Sigmoid colon (tissue), 7 donors: Measurements from ENCODE around the gene AKR1C2. TPM values are rescaled to one million over a fixed set of nuclear protein-coding genes. Genes with fewer than 3 reads are reported as not detected.
"Not testable (repeated sequence)": the region's sequence is repeated elsewhere in the genome, so short reads cannot be mapped to it uniquely, and the experiment has no call there.

Experiments
- DNase-seq: peaks from one replicate; pipeline ENCODE4 v3.0.0-alpha.2; 2019
- H3K27ac ChIP-seq, 4 donors: fragments of 200-600 bp; sonication (generic); one replicate each; pipeline ENCODE4 v1.5.1; 2016 to 2019; ENCODE audit warnings: mild to moderate bottlenecking in 1 of 4
- H3K27me3 ChIP-seq, 3 donors: fragments of 200-600 bp; sonication (generic); one replicate each; pipeline ENCODE4 v1.5.1; 2019; ENCODE audit warnings: mild to moderate bottlenecking in 1 of 3
- H3K36me3 ChIP-seq, 4 donors: fragments of 200-600 bp; sonication (generic); one replicate each; pipeline ENCODE4 v1.5.1; 2016 to 2019
- H3K4me1 ChIP-seq, 4 donors: fragments of 200-600 bp; sonication (generic); one replicate each; pipeline ENCODE4 v1.5.1; 2017 to 2019
- H3K4me3 ChIP-seq, 4 donors: fragments of 200-600 bp; sonication (generic); one replicate each; pipeline ENCODE4 v1.5.1; 2017 to 2019; ENCODE audit warnings: mild to moderate bottlenecking in 2 of 4, moderate library complexity in 1 of 4
- H3K9me3 ChIP-seq, 4 donors: fragments of 200-600 bp in 3 of 4; sonication (generic) in 3 of 4; one replicate each; pipeline versions ENCODE4 v1.5.1 to v1.6.1; 2013 to 2019
- CTCF ChIP-seq, 4 experiments: fragments of 450-650 bp in 3 of 4; fragments of 200-600 bp in 1 of 4; IDR thresholded peaks; one replicate each; pipeline ENCODE4 v1.5.1; 2016 to 2019; ENCODE audit warnings: antibody characterized with exemption in 4 of 4, mild to moderate bottlenecking in 3 of 4, moderate library complexity in 2 of 4
- EP300 ChIP-seq, 4 donors: sonication (generic); formaldehyde crosslinking; IDR thresholded peaks; one replicate each; pipeline ENCODE4 v1.6.1; 2017; ENCODE audit warnings: antibody characterized with exemption in 4 of 4
- POLR2A ChIP-seq, 2 donors: fragments of 450-650 bp; IDR thresholded peaks; one replicate each; pipeline ENCODE4 v1.6.1; 2016; ENCODE audit warnings: antibody characterized with exemption in 2 of 2, mild to moderate bottlenecking in 2 of 2, moderate library complexity in 2 of 2
- POLR2AphosphoS5 ChIP-seq, 4 donors: sonication (generic); formaldehyde crosslinking; IDR thresholded peaks; one replicate each; pipeline ENCODE4 v1.6.1; 2017; ENCODE audit warnings: antibody characterized with exemption in 4 of 4
- WGBS, 2 donors: extraction: QIAGEN DNeasy Blood & Tissue Kit; methylation state at CpG; one replicate each; pipeline ENCODE4 v1.1.7; 2013; 5-methylcytosine and 5-hydroxymethylcytosine counted together
- intact Hi-C: fragments of 100-400 bp; cut with DNase I; formaldehyde crosslinking; loops from one replicate; pipeline ENCODE4 v1.15.1; 2023
- polyA plus RNA-seq, 3 donors: library from polyadenylated mRNA; stranded (reverse); fragments of 200-250 nt; gene quantifications; one replicate each; pipeline ENCODE4 v1.2.3, GENCODE V29; 2013
- total RNA-seq, 4 donors: library from RNA; depleted of rRNA; stranded (reverse); fragments of >200 nt; gene quantifications; one replicate each; pipeline ENCODE4 v1.1.0, GENCODE V29; 2016
- donor health status: healthy with polysubstance abuse.
- donor health status: Bipolar disorder and iron deficiency.
- donor health status: healthy.

AKR1C2 gene
- total and polyA plus RNA-seq, 7 donors = 3.5 to 101 (median 13.0) TPM

GRCh38 chr10:4980793-4981192 is 22.9 kb downstream of the AKR1C2 start:
- H3K4me1 ChIP-seq = peaks cover 0 to 25% (median 15%) of the 10 kb centered on the region in 4 donors
- no peak overlapping the region for H3K27ac ChIP-seq
- intact Hi-C loops = loop anchor here (5.0 kb wide), 1 partner anchor 128 kb away; no protein-coding TSS in a partner anchor
- H3K27me3 ChIP-seq = no peaks in the 10 kb centered on the region
- 94 to 95% methylated on average over 2 of the region's 2 CpGs for WGBS, 2 donors
- no peak overlapping the region for H3K4me3 ChIP-seq
- no peak for DNase-seq
- H3K9me3 ChIP-seq = no peaks in the 10 kb centered on the region
- H3K36me3 ChIP-seq = no peaks in the 10 kb centered on the region
- no peak for TF ChIP-seq POLR2AphosphoS5 (IDR thresholded peaks at IDR 0.05)
- no peak for TF ChIP-seq POLR2A (IDR thresholded peaks at IDR 0.05)
- TF ChIP-seq CTCF (IDR thresholded peaks at IDR 0.05) = no peak
- TF ChIP-seq EP300 (IDR thresholded peaks at IDR 0.05) = no peak

- TF ChIP-seq EP300 (IDR thresholded peaks at IDR 0.05) (no peak), POLR2AphosphoS5 (IDR thresholded peaks at IDR 0.05) (no peak), POLR2A (IDR thresholded peaks at IDR 0.05) (no peak), CTCF (IDR thresholded peaks at IDR 0.05) (no peak)
- Histone ChIP-seq H3K27ac (no peak overlapping the region), H3K27me3 (no peaks in the 10 kb centered on the region), H3K4me1 (peaks cover 0 to 12% (median 5%) of the 10 kb centered on the region in 4 donors), H3K36me3 (no peaks in the 10 kb centered on the region), H3K9me3 (no peaks in the 10 kb centered on the region), H3K4me3 (no peak overlapping the region)
- 92 to 95% methylated on average over 4 of the region's 4 CpGs for WGBS, 2 donors
- no peak for DNase-seq
- intact Hi-C loops = no loop called here
Measured at GRCh38 chr10:4978870-4979269, 24.8 kb downstream of the AKR1C2 start.

- Histone ChIP-seq H3K9me3 (no peaks in the 10 kb centered on the region), H3K36me3 (no peaks in the 10 kb centered on the region), H3K27ac (no peak overlapping the region), H3K4me3 (no peak overlapping the region), H3K4me1 (peaks cover 0 to 8% (median 3%) of the 10 kb centered on the region in 4 donors), H3K27me3 (no peaks in the 10 kb centered on the region)
- intact Hi-C loops = no loop called here
- TF ChIP-seq EP300 (IDR thresholded peaks at IDR 0.05) (no peak), POLR2AphosphoS5 (IDR thresholded peaks at IDR 0.05) (no peak), CTCF (IDR thresholded peaks at IDR 0.05) (no peak), POLR2A (IDR thresholded peaks at IDR 0.05) (no peak)
- DNase-seq = no peak
Measured at GRCh38 chr10:4977025-4977424, 26.6 kb downstream of the AKR1C2 start.

GRCh38 chr10:4974400-4974799 is 29.3 kb downstream of the AKR1C2 start:
- H3K36me3 ChIP-seq, DNase-seq, H3K4me1 ChIP-seq, H3K27me3 ChIP-seq, H3K4me3 ChIP-seq, intact Hi-C loops, H3K27ac ChIP-seq, H3K9me3 ChIP-seq: not testable (repeated sequence)

- H3K4me1 ChIP-seq, intact Hi-C loops, H3K27ac ChIP-seq, H3K27me3 ChIP-seq, H3K4me3 ChIP-seq, DNase-seq, H3K9me3 ChIP-seq: not testable (repeated sequence)
- H3K36me3 ChIP-seq = peaks cover 0 to 14% (median 2%) of the 10 kb centered on the region in 4 donors
- WGBS, 2 donors = 93 to 98% methylated on average over 1 of the region's 1 CpG
Measured at GRCh38 chr10:4973294-4973693, 30.4 kb downstream of the AKR1C2 start.

GRCh38 chr10:4972369-4973142 is 31.1 kb downstream of the AKR1C2 start:
- H3K4me1 ChIP-seq, H3K27ac ChIP-seq, H3K9me3 ChIP-seq, H3K4me3 ChIP-seq, DNase-seq, H3K27me3 ChIP-seq, intact Hi-C loops: not testable (repeated sequence)
- peaks cover 0 to 14% (median 2%) of the 10 kb centered on the region in 4 donors for H3K36me3 ChIP-seq
- WGBS, 2 donors = 97 to 98% methylated on average over 16 of the region's 18 CpGs

GRCh38 chr10:4970362-4970761 is 33.3 kb downstream of the AKR1C2 start:
- H3K4me3 ChIP-seq, H3K9me3 ChIP-seq, intact Hi-C loops, DNase-seq, H3K4me1 ChIP-seq, H3K27ac ChIP-seq, H3K27me3 ChIP-seq: not testable (repeated sequence)
- 98% methylated on average over 2 of the region's 2 CpGs for WGBS, 2 donors
- H3K36me3 ChIP-seq = peaks cover 0 to 14% (median 2%) of the 10 kb centered on the region in 4 donors

GRCh38 chr10:4969289-4969688 is 34.4 kb downstream of the AKR1C2 start:
- peaks cover 0 to 14% (median 2%) of the 10 kb centered on the region in 4 donors for H3K36me3 ChIP-seq

GRCh38 chr10:4967189-4967588 is 36.5 kb downstream of the AKR1C2 start:
- WGBS, 2 donors = 96 to 97% methylated on average over 3 of the region's 3 CpGs
- intact Hi-C loops, H3K9me3 ChIP-seq, H3K27me3 ChIP-seq, H3K4me3 ChIP-seq, DNase-seq, H3K27ac ChIP-seq, H3K4me1 ChIP-seq: not testable (repeated sequence)
- peaks cover 0 to 14% (median 2%) of the 10 kb centered on the region in 4 donors for H3K36me3 ChIP-seq

More at GRCh38 chr10:4969289-4969688, 34.4 kb downstream of the AKR1C2 start:
- H3K27me3 ChIP-seq, intact Hi-C loops, H3K4me1 ChIP-seq, H3K9me3 ChIP-seq, H3K4me3 ChIP-seq, H3K27ac ChIP-seq, DNase-seq: not testable (repeated sequence)
- 94 to 96% methylated on average over 3 of the region's 3 CpGs for WGBS, 2 donors
